Uterus (tissue), 4 donors: ENCODE measurements around the gene SUCLG2. TPM values are rescaled to one million over a fixed set of nuclear protein-coding genes. Genes with fewer than 3 reads are reported as not detected.

Experiments used
- DNase-seq, 2 donors: peaks; one replicate each; pipeline ENCODE4 v3.0.0-alpha.2; 2019 to 2020
- H3K27ac ChIP-seq, 2 donors: fragments of 200-600 bp; sonication (generic); 1 replicate in 1 of 2; 2 replicates in 1 of 2; pipeline ENCODE4 v1.5.1; 2016 to 2018
- H3K27me3 ChIP-seq, 2 donors: fragments of 200-600 bp; sonication (generic); one replicate each; pipeline ENCODE4 v1.5.1; 2018 to 2019; ENCODE audit warnings: control low read depth in 1 of 2
- H3K36me3 ChIP-seq, 2 donors: fragments of 200-600 bp; sonication (generic); one replicate each; pipeline ENCODE4 v1.5.1; 2019; ENCODE audit warnings: control low read depth in 1 of 2
- H3K4me1 ChIP-seq, 2 donors: fragments of 200-600 bp; sonication (generic); one replicate each; pipeline ENCODE4 v1.5.1; 2018 to 2019; ENCODE audit warnings: control low read depth in 1 of 2
- H3K4me3 ChIP-seq, 2 donors: fragments of 200-600 bp; sonication (generic); 1 replicate in 1 of 2; 2 replicates in 1 of 2; pipeline ENCODE4 v1.5.1; 2018 to 2019; ENCODE audit warnings: mild to moderate bottlenecking in 1 of 2
- H3K9me3 ChIP-seq, 2 donors: fragments of 200-600 bp; sonication (generic); one replicate each; pipeline ENCODE4 v1.5.1; 2019; ENCODE audit warnings: control low read depth in 1 of 2
- POLR2A ChIP-seq, 2 donors: fragments of 450-650 bp; IDR thresholded peaks; one replicate each; pipeline ENCODE4 v1.6.1; 2016; ENCODE audit warnings: antibody characterized with exemption in 2 of 2, mild to moderate bottlenecking in 1 of 2, moderate library complexity in 1 of 2
- intact Hi-C: fragments of 100-400 bp; cut with DNase I; formaldehyde crosslinking; loops from one replicate; pipeline ENCODE4 v1.15.1; 2023; ENCODE audit warnings: low total_unique reads
- total RNA-seq, 4 donors: library from RNA; depleted of rRNA in 3 of 4; stranded (reverse); fragments of >200 nt in 3 of 4; gene quantifications; one replicate each; pipeline versions ENCODE4 v1.1.0 to v1.2.4, GENCODE V29; 2014 to 2023
- TF ChIP-seq, protein P1 (sequence below), 4 experiments: fragments of 200-600 bp in 2 of 4; fragments of 450-650 bp in 2 of 4; sonication (generic) in 2 of 4; IDR thresholded peaks; one replicate each; pipeline ENCODE4 v1.5.1; 2016 to 2019; ENCODE audit warnings: antibody characterized with exemption in 4 of 4, mild to moderate bottlenecking in 2 of 4, moderate library complexity in 1 of 4
- donor health status: DM: yes; HTN: yes; CAD: no.

The SUCLG2 gene
- total RNA-seq, 4 donors from 2014 or later, result 30.5 to 77.0 (median 45.2) TPM

DNA sequence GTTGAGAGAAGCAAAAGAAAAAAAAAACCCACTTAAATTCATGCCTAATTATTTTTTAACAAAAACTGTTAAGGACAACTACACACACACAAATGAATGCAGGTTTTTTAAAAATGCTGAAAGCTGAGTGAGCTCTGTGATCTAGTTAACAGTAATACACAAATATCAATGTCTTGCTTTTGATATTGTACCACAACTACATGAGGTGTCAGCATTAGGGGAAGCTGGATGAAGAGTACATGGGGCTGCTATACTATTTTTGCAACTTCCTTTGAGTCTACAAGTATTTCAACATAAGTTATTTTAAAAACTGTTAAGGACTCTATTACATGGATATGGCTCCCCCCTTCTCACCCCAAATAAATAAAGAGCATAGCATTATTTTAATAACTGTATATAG is 44.7 kb downstream of the SUCLG2 start:
- intact Hi-C loops, result no loop called here
- no peak overlapping the region for H3K27ac ChIP-seq
- no peaks in the 10 kb centered on the region for H3K27me3 ChIP-seq
- DNase-seq, result no peak
- TF ChIP-seq POLR2A (IDR thresholded peaks at IDR 0.05), result no peak
- TF ChIP-seq, protein P1, sequence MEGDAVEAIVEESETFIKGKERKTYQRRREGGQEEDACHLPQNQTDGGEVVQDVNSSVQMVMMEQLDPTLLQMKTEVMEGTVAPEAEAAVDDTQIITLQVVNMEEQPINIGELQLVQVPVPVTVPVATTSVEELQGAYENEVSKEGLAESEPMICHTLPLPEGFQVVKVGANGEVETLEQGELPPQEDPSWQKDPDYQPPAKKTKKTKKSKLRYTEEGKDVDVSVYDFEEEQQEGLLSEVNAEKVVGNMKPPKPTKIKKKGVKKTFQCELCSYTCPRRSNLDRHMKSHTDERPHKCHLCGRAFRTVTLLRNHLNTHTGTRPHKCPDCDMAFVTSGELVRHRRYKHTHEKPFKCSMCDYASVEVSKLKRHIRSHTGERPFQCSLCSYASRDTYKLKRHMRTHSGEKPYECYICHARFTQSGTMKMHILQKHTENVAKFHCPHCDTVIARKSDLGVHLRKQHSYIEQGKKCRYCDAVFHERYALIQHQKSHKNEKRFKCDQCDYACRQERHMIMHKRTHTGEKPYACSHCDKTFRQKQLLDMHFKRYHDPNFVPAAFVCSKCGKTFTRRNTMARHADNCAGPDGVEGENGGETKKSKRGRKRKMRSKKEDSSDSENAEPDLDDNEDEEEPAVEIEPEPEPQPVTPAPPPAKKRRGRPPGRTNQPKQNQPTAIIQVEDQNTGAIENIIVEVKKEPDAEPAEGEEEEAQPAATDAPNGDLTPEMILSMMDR (IDR thresholded peaks at IDR 0.05), result no peak
- H3K36me3 ChIP-seq, result no peaks in the 10 kb centered on the region
- no peak overlapping the region for H3K4me3 ChIP-seq
- no peaks in the 10 kb centered on the region for H3K4me1 ChIP-seq
- H3K9me3 ChIP-seq, result no peaks in the 10 kb centered on the region

DNA sequence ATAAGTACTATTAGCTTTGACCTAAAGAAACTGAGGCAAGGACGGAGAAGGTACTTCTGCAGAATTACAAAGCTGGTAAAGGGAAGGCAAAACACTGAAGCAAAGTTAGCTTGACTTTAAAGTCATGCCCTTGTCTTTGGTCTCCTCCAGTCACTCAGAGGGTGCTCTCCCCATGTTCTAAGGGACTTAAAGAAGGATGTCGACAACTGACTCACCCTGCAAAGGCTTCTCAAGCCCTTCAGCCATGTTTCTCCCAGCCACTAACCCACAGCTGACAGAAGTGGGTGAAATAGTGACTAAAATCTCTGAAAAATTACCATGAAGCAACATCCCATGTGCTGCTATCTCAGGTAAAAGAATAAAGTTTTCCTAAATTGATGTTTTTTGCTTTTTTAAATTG is 46.4 kb downstream of the SUCLG2 start:
- Histone ChIP-seq H3K4me3 (no peak overlapping the region), H3K36me3 (no peaks in the 10 kb centered on the region), H3K4me1 (no peaks in the 10 kb centered on the region), H3K9me3 (no peaks in the 10 kb centered on the region), H3K27ac (no peak overlapping the region), H3K27me3 (no peaks in the 10 kb centered on the region)
- TF ChIP-seq, protein P1 (IDR thresholded peaks at IDR 0.05), result no peak
- no peak for TF ChIP-seq POLR2A (IDR thresholded peaks at IDR 0.05)
- DNase-seq, result no peak
- intact Hi-C loops, result no loop called here

DNA sequence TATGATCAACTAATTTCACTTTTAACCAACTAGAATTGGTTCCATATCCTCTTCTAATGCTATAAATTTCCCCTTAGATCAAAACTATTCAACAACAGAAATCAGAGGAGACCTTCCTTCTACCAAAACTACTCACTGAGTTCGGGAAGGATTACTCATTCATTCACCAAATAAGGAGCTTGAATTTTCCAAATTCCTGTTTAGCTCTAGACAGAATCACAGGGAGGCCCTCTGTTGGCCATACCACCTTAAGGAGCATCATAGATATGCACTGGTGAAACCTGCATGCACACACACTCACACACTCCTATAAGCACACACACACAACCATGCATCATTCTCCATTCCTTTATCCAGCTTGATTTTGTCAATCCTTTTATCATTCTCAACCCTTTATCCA is 49.0 kb downstream of the SUCLG2 start:
- Histone ChIP-seq H3K27me3 (no peaks in the 10 kb centered on the region), H3K36me3 (no peaks in the 10 kb centered on the region), H3K27ac (no peak overlapping the region), H3K4me1 (no peaks in the 10 kb centered on the region), H3K9me3 (no peaks in the 10 kb centered on the region), H3K4me3 (no peak overlapping the region)
- TF ChIP-seq POLR2A (IDR thresholded peaks at IDR 0.05), result no peak
- TF ChIP-seq, protein P1 (IDR thresholded peaks at IDR 0.05), result no peak
- no peak for DNase-seq
- intact Hi-C loops, result no loop called here

DNA sequence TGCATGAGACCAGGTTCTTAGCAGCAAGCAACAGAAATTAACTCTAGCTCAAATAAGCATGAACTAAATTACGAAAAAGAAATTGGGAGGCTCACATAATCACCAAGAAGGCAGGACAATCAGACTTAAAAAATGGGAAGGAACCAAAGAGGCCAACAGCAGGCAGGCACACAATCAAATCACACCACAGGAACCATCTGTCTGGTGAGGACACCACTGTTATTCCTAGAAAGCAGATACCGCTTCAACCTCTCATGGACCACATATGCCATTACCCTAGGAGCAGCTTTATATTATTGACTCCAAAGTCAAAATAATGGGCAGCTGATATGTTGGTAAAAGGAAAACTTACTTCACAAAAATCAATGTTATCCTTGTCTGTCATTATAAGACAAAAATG is 51.6 kb downstream of the SUCLG2 start:
- no peak for DNase-seq
- H3K27me3 ChIP-seq, result no peaks in the 10 kb centered on the region
- H3K27ac ChIP-seq, result no peak overlapping the region
- H3K36me3 ChIP-seq, result no peaks in the 10 kb centered on the region
- H3K4me3 ChIP-seq, result no peak overlapping the region
- H3K9me3 ChIP-seq, result no peaks in the 10 kb centered on the region
- H3K4me1 ChIP-seq, result no peaks in the 10 kb centered on the region
- intact Hi-C loops, result no loop called here
- TF ChIP-seq, protein P1 (IDR thresholded peaks at IDR 0.05), result no peak
- no peak for TF ChIP-seq POLR2A (IDR thresholded peaks at IDR 0.05)

DNA sequence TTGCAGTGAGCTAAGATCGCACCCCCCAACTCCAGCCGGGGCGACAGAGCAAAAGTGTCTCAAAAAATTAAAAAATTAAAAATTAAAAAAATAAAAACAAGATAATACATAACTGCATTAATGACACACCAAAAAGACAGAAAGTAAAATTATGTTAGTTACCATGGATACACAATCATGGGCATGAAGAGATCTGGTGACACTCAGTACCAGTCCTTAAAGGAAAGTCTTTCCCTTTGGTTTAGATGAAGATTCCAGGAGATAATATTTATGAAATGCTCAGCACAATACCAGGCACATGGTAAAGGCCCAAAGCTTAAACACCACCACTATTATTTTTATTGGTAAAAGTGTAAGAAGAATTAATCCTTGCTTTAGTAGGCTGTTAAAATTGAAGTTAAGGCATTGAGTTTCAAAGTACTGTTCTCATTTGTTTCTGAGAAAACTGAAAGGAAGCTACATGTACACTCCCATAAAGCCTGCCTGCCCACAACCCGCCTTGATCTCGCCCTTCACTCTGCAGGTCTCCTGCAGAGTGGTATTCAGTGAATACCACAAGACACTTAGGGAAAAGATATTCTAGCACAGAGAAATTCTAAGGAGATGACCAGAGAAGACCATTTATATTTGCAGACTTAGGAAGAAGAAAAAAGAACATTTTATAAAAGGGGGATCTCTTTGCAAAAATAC is 52.3 kb downstream of the SUCLG2 start:
- Histone ChIP-seq H3K36me3 (no peaks in the 10 kb centered on the region), H3K9me3 (no peaks in the 10 kb centered on the region), H3K27ac (no peak overlapping the region), H3K4me3 (no peak overlapping the region), H3K4me1 (no peaks in the 10 kb centered on the region), H3K27me3 (no peaks in the 10 kb centered on the region)
- intact Hi-C loops, result no loop called here
- TF ChIP-seq POLR2A (IDR thresholded peaks at IDR 0.05), result no peak
- TF ChIP-seq, protein P1 (IDR thresholded peaks at IDR 0.05), result no peak
- no peak for DNase-seq
